Liver (tissue), 9 donors: Measurements from ENCODE around the gene APRT. TPM values are rescaled to one million over a fixed set of nuclear protein-coding genes. Genes with fewer than 3 reads are reported as not detected.
A peak's percentile ranks its signal among the peaks of the same experiment; 100 is the strongest.

Experiments
- DNase-seq: peaks from one replicate; pipeline ENCODE4 v3.0.0-alpha.2; 2017; ENCODE audit warnings: low spot score
- H3K27ac ChIP-seq, 2 donors: one replicate each; pipeline ENCODE4 v1.7.0; 2013; ENCODE audit warnings: inconsistent platforms in 2 of 2, low read length in 2 of 2, control low read depth in 1 of 2, low read depth in 1 of 2, mild to moderate bottlenecking in 1 of 2
- H3K27me3 ChIP-seq, 4 donors: one replicate each; pipeline versions ENCODE4 v1.6.1 to v1.7.0; 2013; ENCODE audit warnings: low read length in 3 of 4, inconsistent platforms in 1 of 4, mild to moderate bottlenecking in 1 of 4, moderate library complexity in 1 of 4; ENCODE audit not compliant: control insufficient read depth in 4 of 4, insufficient read depth in 4 of 4
- H3K36me3 ChIP-seq, 4 donors: one replicate each; pipeline versions ENCODE4 v1.6.1 to v1.7.0; 2013; ENCODE audit warnings: low read length in 3 of 4, mild to moderate bottlenecking in 3 of 4, low read depth in 1 of 4, moderate library complexity in 1 of 4; ENCODE audit not compliant: control insufficient read depth in 4 of 4, insufficient read depth in 3 of 4
- H3K4me1 ChIP-seq, 4 donors: one replicate each; pipeline versions ENCODE4 v1.6.1 to v1.7.0; 2013; ENCODE audit warnings: low read length in 3 of 4, mild to moderate bottlenecking in 3 of 4, moderate library complexity in 1 of 4; ENCODE audit not compliant: control insufficient read depth in 4 of 4, insufficient read depth in 4 of 4
- H3K4me3 ChIP-seq, 3 donors: one replicate each; pipeline versions ENCODE4 v1.6.1 to v1.7.0; 2013; ENCODE audit warnings: low read length in 3 of 3, control low read depth in 1 of 3, low read depth in 1 of 3, mild to moderate bottlenecking in 1 of 3
- H3K9ac ChIP-seq, 2 donors: one replicate each; pipeline ENCODE4 v1.7.0; 2013; ENCODE audit warnings: low read length in 2 of 2, mild to moderate bottlenecking in 2 of 2, moderate library complexity in 2 of 2, control low read depth in 1 of 2, low read depth in 1 of 2
- H3K9me3 ChIP-seq, 4 donors: one replicate each; pipeline versions ENCODE4 v1.6.1 to v1.7.0; 2013; ENCODE audit warnings: low read length in 3 of 4; ENCODE audit not compliant: control insufficient read depth in 4 of 4
- EGR1 ChIP-seq, 2 donors: IDR thresholded peaks; 2 replicates each; pipeline ENCODE4 v1.6.1; 2016 to 2018; ENCODE audit warnings: antibody characterized with exemption in 2 of 2, low read depth in 2 of 2
- FOXA1 ChIP-seq: IDR thresholded peaks from 2 replicates; pipeline ENCODE4 v1.6.1; 2016; ENCODE audit warnings: antibody characterized with exemption
- FOXA2 ChIP-seq: IDR thresholded peaks from 2 replicates; pipeline ENCODE4 v1.6.1; 2016; ENCODE audit warnings: antibody characterized with exemption
- GABPA ChIP-seq, 2 donors: IDR thresholded peaks in 1 of 2; conservative IDR thresholded peaks in 1 of 2; 2 replicates each; pipeline ENCODE4 v1.6.1; 2016; ENCODE audit warnings: antibody characterized with exemption in 2 of 2, mild to moderate bottlenecking in 1 of 2, moderate library complexity in 1 of 2
- HNF4A ChIP-seq, 2 donors: conservative IDR thresholded peaks; 2 replicates each; pipeline ENCODE4 v1.6.1; 2016; ENCODE audit warnings: antibody characterized with exemption in 2 of 2, mild to moderate bottlenecking in 2 of 2
- HNF4G ChIP-seq: IDR thresholded peaks from 2 replicates; pipeline ENCODE4 v1.6.1; 2016; ENCODE audit warnings: antibody characterized with exemption
- JUND ChIP-seq, 2 donors: IDR thresholded peaks; 2 replicates each; pipeline ENCODE4 v1.6.1; 2016; ENCODE audit warnings: antibody characterized with exemption in 2 of 2
- NR2F2 ChIP-seq: IDR thresholded peaks from 2 replicates; pipeline ENCODE4 v1.6.1; 2016; ENCODE audit warnings: antibody characterized with exemption
- RXRA ChIP-seq, 2 donors: IDR thresholded peaks; 2 replicates each; pipeline ENCODE4 v1.6.1; 2017 to 2018; ENCODE audit warnings: antibody characterized with exemption in 2 of 2, mild to moderate bottlenecking in 1 of 2
- SP1 ChIP-seq: IDR thresholded peaks from 2 replicates; pipeline ENCODE4 v1.6.1; 2018; ENCODE audit warnings: antibody characterized with exemption, mild to moderate bottlenecking
- YY1 ChIP-seq: IDR thresholded peaks from 2 replicates; pipeline ENCODE4 v1.6.1; 2016; ENCODE audit warnings: antibody characterized with exemption, mild to moderate bottlenecking
- WGBS: extraction: QIAGEN DNeasy Blood & Tissue Kit; methylation state at CpG from one replicate; pipeline ENCODE4 v1.1.7; 2013; 5-methylcytosine and 5-hydroxymethylcytosine counted together
- polyA plus RNA-seq, 2 donors: library from polyadenylated mRNA; stranded (reverse) in 1 of 2; unstranded in 1 of 2; fragments of 200-250 nt in 1 of 2; fragments of >200 nt in 1 of 2; fragmentation: Nextera tagmentation in 1 of 2; extraction: Ambion mirVana in 1 of 2; gene quantifications; one replicate each; pipeline versions ENCODE4 v1.2.1 to v1.2.3, GENCODE V29; 2013 to 2015
- total RNA-seq, 2 donors: library from RNA; depleted of rRNA; stranded (reverse); fragments of >200 nt; gene quantifications; one replicate each; pipeline ENCODE4 v1.2.3, GENCODE V29; 2014
- TF ChIP-seq, protein P1 (sequence below): IDR thresholded peaks from 2 replicates; pipeline ENCODE4 v1.6.1; 2016; ENCODE audit warnings: antibody characterized with exemption
- TF ChIP-seq, protein P2 (sequence below): IDR thresholded peaks from 2 replicates; pipeline ENCODE4 v1.6.1; 2016; ENCODE audit warnings: antibody characterized with exemption
- TF ChIP-seq, protein P3 (sequence below): IDR thresholded peaks from 2 replicates; pipeline ENCODE4 v1.6.1; 2016; ENCODE audit warnings: antibody characterized with exemption
- TF ChIP-seq, protein P4 (sequence below): IDR thresholded peaks from 2 replicates; pipeline ENCODE4 v1.6.1; 2016; ENCODE audit warnings: antibody characterized with exemption, mild to moderate bottlenecking
- TF ChIP-seq, protein P5 (sequence below): fragments of 150-350 bp; IDR thresholded peaks from 2 replicates; pipeline ENCODE4 v1.5.1; 2017; ENCODE audit warnings: improper control_type of control experiment, low read depth, low read length; ENCODE audit not compliant: missing input control
- donor health status: healthy.
- donor health status: healthy.
- donor health status: healthy.
- donor health status: healthy.
- donor health status: healthy.

Gene APRT
- total and polyA plus RNA-seq, 4 donors, result 27.9 to 160 (median 94.4) TPM

DNA sequence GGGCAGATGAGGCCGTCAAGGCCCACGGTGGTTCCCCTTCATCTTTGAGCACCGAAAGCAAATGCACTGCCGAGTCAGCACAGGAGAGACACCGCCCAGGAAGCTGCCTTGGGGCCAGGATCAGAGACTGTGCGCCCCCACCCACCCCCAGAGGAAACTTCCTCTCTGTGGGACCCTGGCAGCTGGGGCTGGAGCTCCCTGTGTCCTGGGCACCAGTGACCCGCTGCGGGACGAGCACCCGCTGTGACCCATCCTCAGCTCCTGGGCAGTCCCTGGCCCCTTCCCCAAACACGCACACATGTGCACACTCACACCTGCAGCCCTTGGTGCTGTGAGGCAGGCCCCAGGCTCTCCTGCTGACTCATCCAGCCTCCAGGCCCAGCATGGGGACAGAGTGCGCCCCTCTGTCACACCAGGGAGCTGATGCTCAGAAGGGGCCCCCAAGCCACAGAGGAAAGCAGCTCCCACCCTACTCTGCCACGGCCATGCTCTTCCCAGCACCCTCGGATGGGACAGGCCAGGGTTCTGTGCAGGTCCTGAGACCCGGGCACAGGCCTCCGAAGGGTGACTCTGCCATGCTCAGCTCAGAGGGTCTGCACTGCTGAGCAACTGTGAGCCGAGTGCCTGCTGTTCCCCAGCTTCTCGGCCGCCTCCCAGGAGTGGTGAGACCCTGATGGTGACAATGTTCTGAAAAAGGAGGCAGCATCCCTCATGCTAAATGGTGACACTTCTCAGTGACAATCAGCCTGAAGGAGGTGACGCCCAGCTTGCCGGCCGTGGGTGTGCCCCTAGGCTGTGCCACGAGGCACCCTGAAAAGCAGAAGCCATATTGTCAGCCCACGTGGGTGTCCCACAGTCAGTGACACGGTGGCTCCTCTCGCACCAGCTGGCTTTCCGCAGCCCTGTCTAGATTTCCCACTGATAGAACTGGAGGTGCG, 30.3 kb downstream of the APRT start:
- Histone ChIP-seq H3K9ac (no peak overlapping the region), H3K27me3 (no peaks in the 10 kb centered on the region), H3K27ac (peak overlapping the region in 1 of 2 donors; percentile 38), H3K4me1 (peaks cover 17 to 56% (median 34%) of the 10 kb centered on the region in 4 donors), H3K36me3 (no peaks in the 10 kb centered on the region), H3K9me3 (no peaks in the 10 kb centered on the region), H3K4me3 (no peak overlapping the region)
- TF ChIP-seq, protein P1, sequence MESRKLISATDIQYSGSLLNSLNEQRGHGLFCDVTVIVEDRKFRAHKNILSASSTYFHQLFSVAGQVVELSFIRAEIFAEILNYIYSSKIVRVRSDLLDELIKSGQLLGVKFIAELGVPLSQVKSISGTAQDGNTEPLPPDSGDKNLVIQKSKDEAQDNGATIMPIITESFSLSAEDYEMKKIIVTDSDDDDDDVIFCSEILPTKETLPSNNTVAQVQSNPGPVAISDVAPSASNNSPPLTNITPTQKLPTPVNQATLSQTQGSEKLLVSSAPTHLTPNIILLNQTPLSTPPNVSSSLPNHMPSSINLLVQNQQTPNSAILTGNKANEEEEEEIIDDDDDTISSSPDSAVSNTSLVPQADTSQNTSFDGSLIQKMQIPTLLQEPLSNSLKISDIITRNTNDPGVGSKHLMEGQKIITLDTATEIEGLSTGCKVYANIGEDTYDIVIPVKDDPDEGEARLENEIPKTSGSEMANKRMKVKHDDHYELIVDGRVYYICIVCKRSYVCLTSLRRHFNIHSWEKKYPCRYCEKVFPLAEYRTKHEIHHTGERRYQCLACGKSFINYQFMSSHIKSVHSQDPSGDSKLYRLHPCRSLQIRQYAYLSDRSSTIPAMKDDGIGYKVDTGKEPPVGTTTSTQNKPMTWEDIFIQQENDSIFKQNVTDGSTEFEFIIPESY, result no peak
- TF ChIP-seq NR2F2, result no peak
- no peak for TF ChIP-seq YY1
- no peak for TF ChIP-seq RXRA (IDR thresholded peaks at IDR 0.05)
- no peak for TF ChIP-seq HNF4G
- no peak for TF ChIP-seq EGR1 (IDR thresholded peaks at IDR 0.05; ENCODE audit: low read depth in 2 of 2)
- no peak for TF ChIP-seq FOXA1
- TF ChIP-seq, protein P2, sequence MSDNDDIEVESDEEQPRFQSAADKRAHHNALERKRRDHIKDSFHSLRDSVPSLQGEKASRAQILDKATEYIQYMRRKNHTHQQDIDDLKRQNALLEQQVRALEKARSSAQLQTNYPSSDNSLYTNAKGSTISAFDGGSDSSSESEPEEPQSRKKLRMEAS, result no peak
- no peak for TF ChIP-seq JUND (IDR thresholded peaks at IDR 0.05)
- TF ChIP-seq HNF4A (conservative IDR thresholded peaks at IDR 0.05), result no peak
- 78% methylated on average over 28 of the region's 28 CpGs for WGBS
- no peak for DNase-seq

DNA sequence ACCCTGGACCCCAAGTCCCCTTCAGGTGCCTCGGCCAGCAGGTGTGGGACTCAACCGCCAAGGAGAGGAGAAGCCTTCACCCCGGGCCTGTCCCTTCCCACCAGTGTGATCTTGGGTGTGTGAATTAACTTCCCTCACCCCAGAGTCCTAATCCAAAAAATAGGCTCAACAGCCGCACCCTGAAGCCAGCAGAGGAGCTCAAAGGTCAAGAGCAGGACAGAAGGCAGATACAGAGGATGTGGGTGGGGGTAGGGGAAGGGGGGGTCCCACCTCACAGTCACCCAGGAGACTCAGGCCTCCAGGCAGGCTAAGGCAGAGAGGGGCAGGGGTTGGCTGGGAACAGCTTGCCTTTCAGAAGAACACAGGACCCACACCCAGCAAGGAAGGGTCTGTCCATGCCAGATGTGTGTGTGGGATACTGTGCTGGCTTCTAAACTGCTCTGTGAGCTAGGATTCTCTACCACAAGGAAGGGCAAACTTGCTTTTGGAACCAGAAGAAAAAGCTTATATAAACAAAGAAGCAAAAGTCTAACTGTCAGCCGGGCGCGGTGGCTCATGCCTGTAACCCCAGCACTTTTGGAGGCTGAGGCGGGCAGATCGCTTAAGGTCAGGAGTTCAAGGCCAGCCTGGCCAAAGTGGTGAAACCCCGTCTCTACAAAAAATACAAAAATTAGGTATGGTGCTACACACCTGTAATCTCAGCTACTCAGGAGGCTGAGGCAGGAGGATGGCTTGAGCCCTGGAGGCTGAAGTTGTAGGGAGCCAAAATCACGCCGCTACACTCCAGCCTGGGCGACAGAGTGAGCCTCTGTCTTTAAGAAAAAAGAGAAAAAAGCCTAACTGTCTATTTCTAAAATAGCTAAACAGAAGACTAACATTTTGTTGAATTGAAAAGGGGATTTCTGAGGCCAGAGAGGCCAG, 31.3 kb downstream of the APRT start:
- TF ChIP-seq, protein P3, sequence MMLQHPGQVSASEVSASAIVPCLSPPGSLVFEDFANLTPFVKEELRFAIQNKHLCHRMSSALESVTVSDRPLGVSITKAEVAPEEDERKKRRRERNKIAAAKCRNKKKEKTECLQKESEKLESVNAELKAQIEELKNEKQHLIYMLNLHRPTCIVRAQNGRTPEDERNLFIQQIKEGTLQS, result no peak
- no peak for TF ChIP-seq YY1
- TF ChIP-seq GABPA (IDR thresholded peaks at IDR 0.05 in 1 of 2, conservative IDR thresholded peaks at IDR 0.05 in 1 of 2), result no peak
- no peak for TF ChIP-seq SP1
- peak in 1 of 2 donors; percentile 31 for TF ChIP-seq RXRA (IDR thresholded peaks at IDR 0.05)
- TF ChIP-seq, protein P4, sequence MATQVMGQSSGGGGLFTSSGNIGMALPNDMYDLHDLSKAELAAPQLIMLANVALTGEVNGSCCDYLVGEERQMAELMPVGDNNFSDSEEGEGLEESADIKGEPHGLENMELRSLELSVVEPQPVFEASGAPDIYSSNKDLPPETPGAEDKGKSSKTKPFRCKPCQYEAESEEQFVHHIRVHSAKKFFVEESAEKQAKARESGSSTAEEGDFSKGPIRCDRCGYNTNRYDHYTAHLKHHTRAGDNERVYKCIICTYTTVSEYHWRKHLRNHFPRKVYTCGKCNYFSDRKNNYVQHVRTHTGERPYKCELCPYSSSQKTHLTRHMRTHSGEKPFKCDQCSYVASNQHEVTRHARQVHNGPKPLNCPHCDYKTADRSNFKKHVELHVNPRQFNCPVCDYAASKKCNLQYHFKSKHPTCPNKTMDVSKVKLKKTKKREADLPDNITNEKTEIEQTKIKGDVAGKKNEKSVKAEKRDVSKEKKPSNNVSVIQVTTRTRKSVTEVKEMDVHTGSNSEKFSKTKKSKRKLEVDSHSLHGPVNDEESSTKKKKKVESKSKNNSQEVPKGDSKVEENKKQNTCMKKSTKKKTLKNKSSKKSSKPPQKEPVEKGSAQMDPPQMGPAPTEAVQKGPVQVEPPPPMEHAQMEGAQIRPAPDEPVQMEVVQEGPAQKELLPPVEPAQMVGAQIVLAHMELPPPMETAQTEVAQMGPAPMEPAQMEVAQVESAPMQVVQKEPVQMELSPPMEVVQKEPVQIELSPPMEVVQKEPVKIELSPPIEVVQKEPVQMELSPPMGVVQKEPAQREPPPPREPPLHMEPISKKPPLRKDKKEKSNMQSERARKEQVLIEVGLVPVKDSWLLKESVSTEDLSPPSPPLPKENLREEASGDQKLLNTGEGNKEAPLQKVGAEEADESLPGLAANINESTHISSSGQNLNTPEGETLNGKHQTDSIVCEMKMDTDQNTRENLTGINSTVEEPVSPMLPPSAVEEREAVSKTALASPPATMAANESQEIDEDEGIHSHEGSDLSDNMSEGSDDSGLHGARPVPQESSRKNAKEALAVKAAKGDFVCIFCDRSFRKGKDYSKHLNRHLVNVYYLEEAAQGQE, result no peak
- TF ChIP-seq FOXA1, result no peak
- TF ChIP-seq, protein P5, sequence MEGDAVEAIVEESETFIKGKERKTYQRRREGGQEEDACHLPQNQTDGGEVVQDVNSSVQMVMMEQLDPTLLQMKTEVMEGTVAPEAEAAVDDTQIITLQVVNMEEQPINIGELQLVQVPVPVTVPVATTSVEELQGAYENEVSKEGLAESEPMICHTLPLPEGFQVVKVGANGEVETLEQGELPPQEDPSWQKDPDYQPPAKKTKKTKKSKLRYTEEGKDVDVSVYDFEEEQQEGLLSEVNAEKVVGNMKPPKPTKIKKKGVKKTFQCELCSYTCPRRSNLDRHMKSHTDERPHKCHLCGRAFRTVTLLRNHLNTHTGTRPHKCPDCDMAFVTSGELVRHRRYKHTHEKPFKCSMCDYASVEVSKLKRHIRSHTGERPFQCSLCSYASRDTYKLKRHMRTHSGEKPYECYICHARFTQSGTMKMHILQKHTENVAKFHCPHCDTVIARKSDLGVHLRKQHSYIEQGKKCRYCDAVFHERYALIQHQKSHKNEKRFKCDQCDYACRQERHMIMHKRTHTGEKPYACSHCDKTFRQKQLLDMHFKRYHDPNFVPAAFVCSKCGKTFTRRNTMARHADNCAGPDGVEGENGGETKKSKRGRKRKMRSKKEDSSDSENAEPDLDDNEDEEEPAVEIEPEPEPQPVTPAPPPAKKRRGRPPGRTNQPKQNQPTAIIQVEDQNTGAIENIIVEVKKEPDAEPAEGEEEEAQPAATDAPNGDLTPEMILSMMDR, result no peak
- peak; percentile 40 for TF ChIP-seq NR2F2
- TF ChIP-seq JUND (IDR thresholded peaks at IDR 0.05), result no peak
- TF ChIP-seq EGR1 (IDR thresholded peaks at IDR 0.05; ENCODE audit: low read depth in 2 of 2), result no peak
- TF ChIP-seq FOXA2, result no peak

More for the DNA sequence above, 31.3 kb downstream of the APRT start:
- Histone ChIP-seq H3K4me3 (no peak overlapping the region), H3K9ac (no peak overlapping the region), H3K27me3 (no peaks in the 10 kb centered on the region), H3K9me3 (no peaks in the 10 kb centered on the region), H3K36me3 (no peaks in the 10 kb centered on the region), H3K27ac (peak overlapping the region in 1 of 2 donors; percentile 10), H3K4me1 (peaks cover 13 to 52% (median 32%) of the 10 kb centered on the region in 4 donors)
- DNase-seq, result no peak
- 43% methylated on average over 13 of the region's 13 CpGs for WGBS
